B cell (primary cell): Measurements from ENCODE around the gene PLA2G3. TPM values are rescaled to one million over a fixed set of nuclear protein-coding genes. Genes with fewer than 3 reads are reported as not detected.

Experiments
- ATAC-seq: fragments of 200-7000 bp; cut with Tn5 transposase; one replicate; pipeline ENCODE4 v1.10.0; 2021; ENCODE audit warnings: low read depth, mild to moderate bottlenecking, moderate number of reproducible peaks, moderate library complexity
- CTCF ChIA-PET: fragments of 350-600 bp; sonication (Branson Sonifier 250); formaldehyde crosslinking; loops from one replicate; lab custom pipeline; 2021; ENCODE audit warnings: antibody characterized with exemption, inconsistent platforms; lab: Charles Lee
- POLR2A ChIA-PET: fragments of 350-600 bp; sonication (Branson Sonifier 250); formaldehyde crosslinking; loops from one replicate; lab custom pipeline; 2021; ENCODE audit warnings: antibody characterized with exemption; lab: Charles Lee
- DNase-seq: peaks from one replicate; pipeline ENCODE4 v3.0.0; 2013
- H2AFZ ChIP-seq: 2 replicates; pipeline ENCODE4 v1.6.1; 2012; ENCODE audit warnings: mild to moderate bottlenecking, low read depth, low read length; ENCODE audit not compliant: insufficient read depth, poor library complexity, severe bottlenecking
- H3K27ac ChIP-seq, 2 donors: 1 replicate in 1 of 2; 2 replicates in 1 of 2; pipeline ENCODE4 v1.5.1; 2012 to 2013; ENCODE audit warnings: low read length in 2 of 2, mild to moderate bottlenecking in 2 of 2, moderate library complexity in 1 of 2
- H3K27me3 ChIP-seq, 4 experiments: fragments of 200-600 bp in 1 of 4; sonication (generic) in 1 of 4; replicated peaks in 1 of 4; 1 replicate in 2 of 4; 2 replicates in 2 of 4; pipeline versions ENCODE4 v1.6.1 to v1.7.0; 2013 to 2016; ENCODE audit warnings: low read length in 3 of 4, mild to moderate bottlenecking in 2 of 4, mixed read lengths in 1 of 4, moderate library complexity in 1 of 4; ENCODE audit not compliant: insufficient read depth in 4 of 4, control insufficient read depth in 3 of 4; ENCODE audit errors: control extremely low read depth in 1 of 4
- H3K36me3 ChIP-seq, 2 experiments: replicated peaks in 1 of 2; 1 replicate in 1 of 2; 2 replicates in 1 of 2; pipeline versions ENCODE4 v1.6.1 to v1.7.1; 2013; ENCODE audit warnings: low read length in 1 of 2; ENCODE audit not compliant: insufficient read depth in 2 of 2, control insufficient read depth in 1 of 2; ENCODE audit errors: control extremely low read depth in 1 of 2, extremely low read depth in 1 of 2
- H3K4me1 ChIP-seq, 2 donors: fragments of 200-600 bp in 1 of 2; sonication (generic) in 1 of 2; 1 replicate in 1 of 2; 2 replicates in 1 of 2; pipeline versions ENCODE4 v1.5.1 to v1.6.1; 2013 to 2017; ENCODE audit warnings: low read length in 2 of 2; ENCODE audit not compliant: control insufficient read depth in 2 of 2, insufficient read depth in 2 of 2
- H3K4me2 ChIP-seq: replicated peaks from 2 replicates; pipeline ENCODE3; 2012; ENCODE audit warnings: mild to moderate bottlenecking, low read depth, low read length; ENCODE audit not compliant: poor library complexity, severe bottlenecking
- H3K4me3 ChIP-seq, 5 experiments: fragments of 200-600 bp in 1 of 5; sonication (generic) in 1 of 5; 1 replicate in 3 of 5; 2 replicates in 2 of 5; pipeline versions ENCODE4 v1.5.1 to v1.7.0; 2011 to 2016; ENCODE audit warnings: low read length in 4 of 5, mild to moderate bottlenecking in 4 of 5, low read depth in 2 of 5, control low read depth in 1 of 5, moderate library complexity in 1 of 5; ENCODE audit not compliant: insufficient read depth in 1 of 5; ENCODE audit errors: control extremely low read depth in 1 of 5, extremely low read depth in 1 of 5
- H3K79me2 ChIP-seq: fragments of 200-600 bp; sonication (generic); one replicate; pipeline ENCODE4 v1.6.0; 2016; ENCODE audit warnings: low read length; ENCODE audit not compliant: control insufficient read depth, insufficient read depth
- H3K9ac ChIP-seq: fragments of 200-600 bp; sonication (generic); 2 replicates; pipeline ENCODE4 v1.6.1; 2017; ENCODE audit warnings: mild to moderate bottlenecking, low read length, moderate library complexity
- H3K9me3 ChIP-seq, 3 donors: one replicate each; pipeline versions ENCODE4 v1.6.1 to v1.7.1; 2013; ENCODE audit warnings: low read length in 2 of 3; ENCODE audit not compliant: control insufficient read depth in 2 of 3, insufficient read depth in 1 of 3; ENCODE audit errors: control extremely low read depth in 1 of 3
- H4K20me1 ChIP-seq: 2 replicates; pipeline ENCODE4 v1.6.0; 2012; ENCODE audit warnings: mild to moderate bottlenecking, low read length; ENCODE audit not compliant: insufficient read depth, control insufficient read depth, poor library complexity, severe bottlenecking
- H3K27ac Mint-ChIP-seq: one replicate; pipeline ENCODE4 v1.8.0; 2021; ENCODE audit warnings: mixed read lengths
- H3K27me3 Mint-ChIP-seq: one replicate; pipeline ENCODE4 v1.8.0; 2021; ENCODE audit warnings: mixed read lengths
- H3K4me1 Mint-ChIP-seq: one replicate; pipeline ENCODE4 v1.8.0; 2021; ENCODE audit warnings: mixed read lengths
- H3K4me3 Mint-ChIP-seq: one replicate; pipeline ENCODE4 v1.8.0; 2021; ENCODE audit warnings: mixed read lengths
- H3K9me3 Mint-ChIP-seq: one replicate; pipeline ENCODE4 v1.8.0; 2022; ENCODE audit warnings: mixed read lengths; ENCODE audit not compliant: insufficient read depth
- EZH2 ChIP-seq: IDR thresholded peaks from 2 replicates; pipeline ENCODE4 v1.6.1; 2012; ENCODE audit warnings: borderline replicate concordance, low read depth, mild to moderate bottlenecking, moderate library complexity, low read length; ENCODE audit not compliant: insufficient read depth, poor library complexity, severe bottlenecking
- WGBS: methylation state at CpG from one replicate; pipeline ENCODE4 v1.1.5; 2013; ENCODE audit warnings: missing lambda C conversion rate; ENCODE audit not compliant: insufficient coverage; 5-methylcytosine and 5-hydroxymethylcytosine counted together
- intact Hi-C: fragments of 100-400 bp; cut with micrococcal nuclease; formaldehyde crosslinking; loops from one replicate; pipeline ENCODE4 v1.10.0; 2022
- polyA plus RNA-seq: library from polyadenylated mRNA; depleted of rRNA; stranded (reverse); fragments of >200 nt; gene quantifications from 2 replicates; pipeline ENCODE4 v1.2.3, GENCODE V29; 2012
- total RNA-seq, 2 donors: library from RNA; stranded (reverse); fragments of 120-200 nt in 1 of 2; gene quantifications; 1 replicate in 1 of 2; 2 replicates in 1 of 2; pipeline versions ENCODE4 v1.2.3 to v1.2.4, GENCODE V29; 2013 to 2022
- TF ChIP-seq, protein P1 (sequence below): fragments of 200-600 bp; IDR thresholded peaks from one replicate; pipeline ENCODE4 v1.8.0; 2022; ENCODE audit warnings: antibody characterized with exemption, mild to moderate bottlenecking

PLA2G3 gene
- total and polyA plus RNA-seq, 2 donors (not counting 1 experiment from before 2014, with no cell fraction given), result not detected

DNA sequence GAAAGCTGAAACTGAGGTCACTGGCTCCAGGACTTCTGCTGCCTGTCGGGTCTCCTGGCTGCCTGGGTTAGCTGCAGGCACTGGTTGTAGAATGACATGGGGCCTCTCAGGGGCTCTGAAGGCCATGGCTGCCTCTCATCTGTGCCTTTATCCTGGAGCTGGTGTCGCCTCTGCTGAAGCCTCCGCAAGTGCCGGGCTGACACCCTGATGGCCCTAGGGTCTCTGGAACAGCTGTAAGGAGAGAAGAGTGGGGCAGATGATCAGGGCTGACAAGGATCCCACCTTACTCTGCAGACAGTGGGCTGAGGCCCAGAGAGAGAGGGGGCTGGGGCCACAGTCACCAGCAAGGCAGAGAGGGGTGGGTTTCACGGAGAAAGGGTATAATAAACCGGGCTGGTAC, 4.6 kb downstream of the PLA2G3 start:
- POLR2A ChIA-PET, result no interaction called here

GRCh38 chr22:31134688-31135087, 5.6 kb downstream of the PLA2G3 start:
- H3K27ac Mint-ChIP-seq, result no peak overlapping the region
- POLR2A ChIA-PET, result no interaction called here
- Histone ChIP-seq H2AFZ (no peak overlapping the region), H3K36me3 (no peaks in the 10 kb centered on the region), H3K4me2 (no peak overlapping the region), H3K79me2 (no peaks in the 10 kb centered on the region), H3K27me3 (no peaks in the 10 kb centered on the region), H3K4me1 (no peaks in the 10 kb centered on the region), H3K9me3 (no peaks in the 10 kb centered on the region), H3K9ac (no peak overlapping the region), H4K20me1 (no peaks in the 10 kb centered on the region), H3K27ac (no peak overlapping the region), H3K4me3 (no peak overlapping the region)
- DNase-seq (no peak), ATAC-seq (no peak)
- no peaks in the 10 kb centered on the region for H3K4me1 Mint-ChIP-seq
- no peak overlapping the region for H3K4me3 Mint-ChIP-seq
- H3K9me3 Mint-ChIP-seq, result no peaks in the 10 kb centered on the region
- CTCF ChIA-PET, result no interaction called here
- TF ChIP-seq, protein P1, sequence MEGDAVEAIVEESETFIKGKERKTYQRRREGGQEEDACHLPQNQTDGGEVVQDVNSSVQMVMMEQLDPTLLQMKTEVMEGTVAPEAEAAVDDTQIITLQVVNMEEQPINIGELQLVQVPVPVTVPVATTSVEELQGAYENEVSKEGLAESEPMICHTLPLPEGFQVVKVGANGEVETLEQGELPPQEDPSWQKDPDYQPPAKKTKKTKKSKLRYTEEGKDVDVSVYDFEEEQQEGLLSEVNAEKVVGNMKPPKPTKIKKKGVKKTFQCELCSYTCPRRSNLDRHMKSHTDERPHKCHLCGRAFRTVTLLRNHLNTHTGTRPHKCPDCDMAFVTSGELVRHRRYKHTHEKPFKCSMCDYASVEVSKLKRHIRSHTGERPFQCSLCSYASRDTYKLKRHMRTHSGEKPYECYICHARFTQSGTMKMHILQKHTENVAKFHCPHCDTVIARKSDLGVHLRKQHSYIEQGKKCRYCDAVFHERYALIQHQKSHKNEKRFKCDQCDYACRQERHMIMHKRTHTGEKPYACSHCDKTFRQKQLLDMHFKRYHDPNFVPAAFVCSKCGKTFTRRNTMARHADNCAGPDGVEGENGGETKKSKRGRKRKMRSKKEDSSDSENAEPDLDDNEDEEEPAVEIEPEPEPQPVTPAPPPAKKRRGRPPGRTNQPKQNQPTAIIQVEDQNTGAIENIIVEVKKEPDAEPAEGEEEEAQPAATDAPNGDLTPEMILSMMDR, result no peak
- no peak for TF ChIP-seq EZH2
- intact Hi-C loops, result no loop called here
- no peaks in the 10 kb centered on the region for H3K27me3 Mint-ChIP-seq
- WGBS, result no CpG with 5 or more reads among the region's 4 CpGs

More for the DNA sequence above, 4.6 kb downstream of the PLA2G3 start:
- TF ChIP-seq EZH2, result no peak
- TF ChIP-seq, protein P1, result no peak
- Histone ChIP-seq H4K20me1 (no peaks in the 10 kb centered on the region), H3K4me1 (no peaks in the 10 kb centered on the region), H3K9ac (no peak overlapping the region), H3K4me3 (no peak overlapping the region), H3K79me2 (no peaks in the 10 kb centered on the region), H3K4me2 (no peak overlapping the region), H3K27ac (no peak overlapping the region), H3K9me3 (no peaks in the 10 kb centered on the region), H3K27me3 (peaks cover 0 to 3% (median 0%) of the 10 kb centered on the region in 4 experiments), H2AFZ (no peak overlapping the region), H3K36me3 (no peaks in the 10 kb centered on the region)
- Mint-ChIP-seq H3K27me3 (no peaks in the 10 kb centered on the region), H3K4me3 (no peak overlapping the region), H3K9me3 (no peaks in the 10 kb centered on the region), H3K27ac (no peak overlapping the region), H3K4me1 (no peaks in the 10 kb centered on the region)
- no peak for ATAC-seq
- WGBS, result 94% methylated on average over 6 of the region's 6 CpGs
- DNase-seq, result no peak
- intact Hi-C loops, result no loop called here
- CTCF ChIA-PET, result no interaction called here
